CD14-positive monocyte (primary cell): Measurements from ENCODE around the gene MB21D2. TPM values are rescaled to one million over a fixed set of nuclear protein-coding genes. Genes with fewer than 3 reads are reported as not detected.
A peak's percentile ranks its signal among the peaks of the same experiment; 100 is the strongest.

Experiments used
- DNase-seq, 3 donors: peaks; one replicate each; pipeline ENCODE4 v3.0.0-alpha.2; 2011 to 2022
- H2AFZ ChIP-seq: 2 replicates; pipeline ENCODE4 v1.6.0; 2012; ENCODE audit warnings: mild to moderate bottlenecking, low read depth, low read length, inconsistent platforms; ENCODE audit not compliant: insufficient read depth, poor library complexity, severe bottlenecking
- H3K27ac ChIP-seq, 2 donors: 1 replicate in 1 of 2; 2 replicates in 1 of 2; pipeline ENCODE4 v1.5.1; 2012 to 2013; ENCODE audit warnings: low read length in 2 of 2, control low read depth in 1 of 2, inconsistent platforms in 1 of 2, low read depth in 1 of 2, mild to moderate bottlenecking in 1 of 2
- H3K27me3 ChIP-seq, 2 donors: one replicate each; pipeline versions ENCODE4 v1.6.0 to v1.6.1; 2011 to 2013; ENCODE audit warnings: low read length in 2 of 2; ENCODE audit not compliant: control insufficient read depth in 2 of 2, insufficient read depth in 2 of 2
- H3K36me3 ChIP-seq, 2 donors: replicated peaks in 1 of 2; 1 replicate in 1 of 2; 2 replicates in 1 of 2; pipeline versions ENCODE4 v1.5.1 to v1.6.1; 2012 to 2013; ENCODE audit warnings: low read length in 2 of 2, control low read depth in 1 of 2, inconsistent platforms in 1 of 2, mild to moderate bottlenecking in 1 of 2; ENCODE audit not compliant: insufficient read depth in 2 of 2, control insufficient read depth in 1 of 2
- H3K4me1 ChIP-seq, 2 donors: 1 replicate in 1 of 2; 2 replicates in 1 of 2; pipeline versions ENCODE4 v1.5.1 to v1.6.1; 2012 to 2013; ENCODE audit warnings: low read length in 2 of 2, control low read depth in 1 of 2, inconsistent platforms in 1 of 2, mild to moderate bottlenecking in 1 of 2, moderate library complexity in 1 of 2; ENCODE audit not compliant: insufficient read depth in 2 of 2, control insufficient read depth in 1 of 2
- H3K4me2 ChIP-seq: replicated peaks from 2 replicates; pipeline ENCODE3; 2012; ENCODE audit warnings: low read length, moderate library complexity, mild to moderate bottlenecking; ENCODE audit not compliant: poor library complexity, severe bottlenecking; ENCODE audit errors: extremely low read depth
- H3K4me3 ChIP-seq, 3 experiments: fragments of 200-600 bp in 1 of 3; sonication (generic) in 1 of 3; replicated peaks in 1 of 3; 1 replicate in 2 of 3; 2 replicates in 1 of 3; pipeline ENCODE4 v1.5.1; 2011 to 2013; ENCODE audit warnings: low read length in 3 of 3, mild to moderate bottlenecking in 3 of 3, control low read depth in 2 of 3, low read depth in 2 of 3, inconsistent platforms in 1 of 3, moderate library complexity in 1 of 3
- H3K79me2 ChIP-seq: 2 replicates; pipeline ENCODE4 v1.6.0; 2012; ENCODE audit warnings: mild to moderate bottlenecking, control low read depth, inconsistent platforms, low read length, moderate library complexity; ENCODE audit not compliant: insufficient read depth
- H3K9ac ChIP-seq: 2 replicates; pipeline ENCODE4 v1.6.0; 2017; ENCODE audit warnings: low read length, mild to moderate bottlenecking; ENCODE audit not compliant: insufficient read depth, poor library complexity, severe bottlenecking
- H3K9me3 ChIP-seq, 2 donors: replicated peaks in 1 of 2; 1 replicate in 1 of 2; 2 replicates in 1 of 2; pipeline versions ENCODE4 v1.5.1 to v1.6.1; 2012 to 2013; ENCODE audit warnings: low read length in 2 of 2, control low read depth in 1 of 2; ENCODE audit not compliant: control insufficient read depth in 1 of 2, insufficient read depth in 1 of 2
- H4K20me1 ChIP-seq: 2 replicates; pipeline ENCODE4 v1.6.0; 2012; ENCODE audit warnings: mild to moderate bottlenecking, low read length, control low read depth, moderate library complexity; ENCODE audit not compliant: insufficient read depth
- H3K27ac Mint-ChIP-seq, 7 donors: one replicate each; pipeline ENCODE4 v1.8.0; 2020; ENCODE audit warnings: mild to moderate bottlenecking in 7 of 7, mixed read lengths in 7 of 7, moderate library complexity in 6 of 7, inconsistent platforms in 2 of 7
- H3K27me3 Mint-ChIP-seq, 3 donors: one replicate each; pipeline ENCODE4 v1.8.0; 2021 to 2022; ENCODE audit warnings: low read depth in 3 of 3, mild to moderate bottlenecking in 3 of 3, mixed read lengths in 3 of 3, moderate library complexity in 3 of 3, inconsistent platforms in 1 of 3
- H3K36me3 Mint-ChIP-seq, 2 donors: one replicate each; pipeline ENCODE4 v1.8.0; 2020; ENCODE audit warnings: mixed read lengths in 2 of 2, inconsistent platforms in 1 of 2, mild to moderate bottlenecking in 1 of 2
- H3K4me1 Mint-ChIP-seq: one replicate; pipeline ENCODE4 v1.8.0; 2020; ENCODE audit warnings: mild to moderate bottlenecking, mixed read lengths
- H3K4me3 Mint-ChIP-seq, 2 donors: one replicate each; pipeline ENCODE4 v1.8.0; 2020; ENCODE audit warnings: mild to moderate bottlenecking in 2 of 2, mixed read lengths in 2 of 2, moderate library complexity in 1 of 2
- H3K9me3 Mint-ChIP-seq, 7 donors: one replicate each; pipeline ENCODE4 v1.8.0; 2020 to 2022; ENCODE audit warnings: mixed read lengths in 7 of 7, mild to moderate bottlenecking in 6 of 7, moderate library complexity in 6 of 7, inconsistent platforms in 2 of 7
- WGBS: methylation state at CpG from one replicate; pipeline ENCODE4 v1.1.5; 2013; ENCODE audit warnings: missing lambda C conversion rate; ENCODE audit not compliant: insufficient coverage; 5-methylcytosine and 5-hydroxymethylcytosine counted together
- intact Hi-C, 2 donors: fragments of 100-400 bp; cut with micrococcal nuclease; formaldehyde crosslinking; loops; one replicate each; pipeline versions ENCODE4 v1.15.0 to v1.15.1; 2023
- polyA plus RNA-seq, 3 donors: library from polyadenylated mRNA; depleted of rRNA in 1 of 3; unstranded in 2 of 3; stranded (reverse) in 1 of 3; fragments of 300-500 nt in 2 of 3; fragments of >200 nt in 1 of 3; fragmentation: Illumina TruSeq in 2 of 3; gene quantifications; 1 replicate in 2 of 3; 2 replicates in 1 of 3; pipeline ENCODE4 v1.2.3, GENCODE V29; 2012 to 2021
- TF ChIP-seq, protein P1 (sequence below): fragments of 200-600 bp; IDR thresholded peaks from one replicate; pipeline ENCODE4 v1.8.0; 2022; ENCODE audit warnings: antibody characterized with exemption, mild to moderate bottlenecking

The MB21D2 gene
- polyA plus RNA-seq, 3 donors, result 0.37 to 0.77 (median 0.59) TPM

DNA sequence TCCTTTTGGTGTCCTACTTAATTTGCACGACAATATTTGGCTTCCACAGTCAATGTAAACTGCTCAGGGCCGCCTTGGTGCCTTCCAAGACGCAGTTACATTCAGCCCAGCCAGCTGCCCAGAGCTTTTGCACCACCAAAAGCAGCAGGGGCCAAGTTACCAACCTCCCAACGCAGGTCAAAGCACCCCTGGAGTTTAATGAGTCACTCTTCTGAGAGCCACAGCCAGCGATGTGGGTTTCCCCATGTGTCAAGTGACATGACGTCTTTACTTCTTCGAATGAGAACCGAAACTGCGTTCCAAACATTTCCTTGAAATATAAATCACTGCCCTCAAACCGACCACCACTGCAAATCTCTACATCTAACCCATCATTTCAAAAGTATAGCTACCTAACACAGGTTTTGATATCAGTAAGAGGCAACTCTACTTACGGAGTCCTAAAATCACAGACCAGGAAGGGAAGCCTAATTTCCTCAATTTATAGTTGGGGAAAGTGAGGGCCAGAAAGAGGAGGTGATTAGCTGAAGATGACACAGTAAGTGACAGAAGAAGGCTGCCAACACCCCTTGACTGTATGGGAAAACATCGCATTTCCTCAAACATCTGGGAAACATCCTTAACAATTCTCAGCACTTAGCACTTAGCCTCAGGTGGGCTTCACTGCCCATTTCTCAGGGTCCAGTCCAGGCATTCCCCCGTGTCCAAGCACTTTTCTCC, 24.5 kb downstream of the MB21D2 start:
- H3K4me1 Mint-ChIP-seq, result peaks cover 16% of the 10 kb centered on the region
- H3K4me3 Mint-ChIP-seq, result peak overlapping the region; percentile 35 to 87
- no peaks in the 10 kb centered on the region for H4K20me1 ChIP-seq
- H3K27ac Mint-ChIP-seq, result peak overlapping the region; percentile 89 to 98 (median 95)
- no peaks in the 10 kb centered on the region for H3K36me3 Mint-ChIP-seq
- no peaks in the 10 kb centered on the region for H3K79me2 ChIP-seq
- 16% methylated on average over 9 of the region's 13 CpGs for WGBS
- DNase-seq, result peak; percentile 92 to 99 (median 95)
- no peaks in the 10 kb centered on the region for H3K36me3 ChIP-seq
- H3K27me3 ChIP-seq, result peaks cover 4 to 8% of the 10 kb centered on the region in 2 donors
- peak overlapping the region; percentile 71 to 87 for H3K27ac ChIP-seq
- H2AFZ ChIP-seq, result peak overlapping the region; percentile 48
- H3K4me2 ChIP-seq, result peak overlapping the region; percentile 66
- intact Hi-C loops, result loop anchor here in 1 of 2 donors (10.0 kb wide), 1 partner anchor 62 kb away; no protein-coding TSS in a partner anchor
- H3K9me3 ChIP-seq, result no peaks in the 10 kb centered on the region
- peak overlapping the region; percentile 50 for H3K9ac ChIP-seq
- H3K9me3 Mint-ChIP-seq, result no peaks in the 10 kb centered on the region
- H3K4me3 ChIP-seq, result peak overlapping the region; percentile 25 to 64 (median 38)
- H3K4me1 ChIP-seq, result peaks cover 15 to 18% of the 10 kb centered on the region in 2 donors
- H3K27me3 Mint-ChIP-seq, result peaks cover 5 to 20% (median 19%) of the 10 kb centered on the region in 3 donors
- TF ChIP-seq, protein P1, sequence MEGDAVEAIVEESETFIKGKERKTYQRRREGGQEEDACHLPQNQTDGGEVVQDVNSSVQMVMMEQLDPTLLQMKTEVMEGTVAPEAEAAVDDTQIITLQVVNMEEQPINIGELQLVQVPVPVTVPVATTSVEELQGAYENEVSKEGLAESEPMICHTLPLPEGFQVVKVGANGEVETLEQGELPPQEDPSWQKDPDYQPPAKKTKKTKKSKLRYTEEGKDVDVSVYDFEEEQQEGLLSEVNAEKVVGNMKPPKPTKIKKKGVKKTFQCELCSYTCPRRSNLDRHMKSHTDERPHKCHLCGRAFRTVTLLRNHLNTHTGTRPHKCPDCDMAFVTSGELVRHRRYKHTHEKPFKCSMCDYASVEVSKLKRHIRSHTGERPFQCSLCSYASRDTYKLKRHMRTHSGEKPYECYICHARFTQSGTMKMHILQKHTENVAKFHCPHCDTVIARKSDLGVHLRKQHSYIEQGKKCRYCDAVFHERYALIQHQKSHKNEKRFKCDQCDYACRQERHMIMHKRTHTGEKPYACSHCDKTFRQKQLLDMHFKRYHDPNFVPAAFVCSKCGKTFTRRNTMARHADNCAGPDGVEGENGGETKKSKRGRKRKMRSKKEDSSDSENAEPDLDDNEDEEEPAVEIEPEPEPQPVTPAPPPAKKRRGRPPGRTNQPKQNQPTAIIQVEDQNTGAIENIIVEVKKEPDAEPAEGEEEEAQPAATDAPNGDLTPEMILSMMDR, result no peak

DNA sequence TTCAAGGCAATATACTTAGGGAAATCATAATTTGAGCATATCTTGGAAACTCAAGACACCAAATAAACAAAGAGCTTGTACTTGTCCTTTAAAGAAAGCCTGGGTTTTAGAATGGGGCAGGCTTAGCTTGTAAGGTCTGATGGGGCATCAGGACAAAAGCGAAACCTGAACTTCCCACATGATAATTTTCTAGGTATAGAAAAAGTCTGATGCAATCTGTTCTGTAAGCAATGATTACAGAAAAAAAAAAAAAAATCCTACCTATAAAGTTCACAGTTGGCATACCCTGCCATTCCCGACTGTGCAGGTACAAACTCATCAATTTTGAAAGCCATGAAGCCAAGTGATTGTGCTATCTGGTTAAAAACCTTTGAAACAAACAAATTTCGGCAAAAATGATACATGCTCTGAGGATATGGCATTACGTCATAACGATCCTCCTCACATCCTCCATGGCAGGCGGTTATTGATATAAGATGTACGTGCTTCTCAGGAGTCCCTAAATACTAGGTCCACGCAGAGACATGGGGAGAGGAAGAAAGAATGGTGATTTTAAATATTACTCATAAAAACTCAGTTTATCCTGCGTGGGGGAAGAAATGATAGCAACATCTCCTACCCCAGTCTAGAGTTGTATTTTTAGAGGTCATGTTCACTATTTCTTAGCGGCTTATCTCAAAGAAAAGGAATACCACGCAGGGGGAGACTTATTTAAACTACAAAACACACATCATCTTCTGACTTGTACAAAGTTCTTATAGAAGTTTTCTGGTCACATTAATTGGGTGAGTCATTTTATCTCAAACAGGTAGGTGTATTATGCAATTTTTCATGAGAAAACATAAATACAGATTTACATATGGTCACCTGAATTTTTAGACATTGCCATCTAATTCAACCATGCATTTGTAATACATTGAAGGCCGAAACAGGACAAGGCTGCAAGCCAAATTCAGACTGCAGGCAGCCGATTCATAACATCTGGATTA, 27.0 kb downstream of the MB21D2 start:
- Histone ChIP-seq H3K9ac (no peak overlapping the region), H3K27me3 (peaks cover 4 to 10% of the 10 kb centered on the region in 2 donors), H3K4me1 (peaks cover 15 to 18% of the 10 kb centered on the region in 2 donors), H2AFZ (no peak overlapping the region), H3K79me2 (no peaks in the 10 kb centered on the region), H3K4me2 (no peak overlapping the region), H4K20me1 (no peaks in the 10 kb centered on the region), H3K4me3 (no peak overlapping the region), H3K36me3 (no peaks in the 10 kb centered on the region), H3K27ac (no peak overlapping the region), H3K9me3 (no peaks in the 10 kb centered on the region)
- no peak overlapping the region for H3K4me3 Mint-ChIP-seq
- no peaks in the 10 kb centered on the region for H3K9me3 Mint-ChIP-seq
- peaks cover 4 to 19% (median 10%) of the 10 kb centered on the region in 3 donors for H3K27me3 Mint-ChIP-seq
- intact Hi-C loops, result loop anchor here in 1 of 2 donors (10.0 kb wide), 1 partner anchor 64 kb away; no protein-coding TSS in a partner anchor
- WGBS, result 67% methylated on average over 1 of the region's 13 CpGs
- H3K4me1 Mint-ChIP-seq, result peaks cover 16% of the 10 kb centered on the region
- no peaks in the 10 kb centered on the region for H3K36me3 Mint-ChIP-seq
- no peak overlapping the region for H3K27ac Mint-ChIP-seq
- DNase-seq, result no peak
- TF ChIP-seq, protein P1, result no peak
